ENCODE results near the gene PRR33. TPM values are rescaled to one million over a fixed set of nuclear protein-coding genes. Genes with fewer than 3 reads are reported as not detected.

Gene PRR33
- total and polyA plus RNA-seq, 2 experiments from 2014 or later: 0.29 TPM; not detected in 1

DNA sequence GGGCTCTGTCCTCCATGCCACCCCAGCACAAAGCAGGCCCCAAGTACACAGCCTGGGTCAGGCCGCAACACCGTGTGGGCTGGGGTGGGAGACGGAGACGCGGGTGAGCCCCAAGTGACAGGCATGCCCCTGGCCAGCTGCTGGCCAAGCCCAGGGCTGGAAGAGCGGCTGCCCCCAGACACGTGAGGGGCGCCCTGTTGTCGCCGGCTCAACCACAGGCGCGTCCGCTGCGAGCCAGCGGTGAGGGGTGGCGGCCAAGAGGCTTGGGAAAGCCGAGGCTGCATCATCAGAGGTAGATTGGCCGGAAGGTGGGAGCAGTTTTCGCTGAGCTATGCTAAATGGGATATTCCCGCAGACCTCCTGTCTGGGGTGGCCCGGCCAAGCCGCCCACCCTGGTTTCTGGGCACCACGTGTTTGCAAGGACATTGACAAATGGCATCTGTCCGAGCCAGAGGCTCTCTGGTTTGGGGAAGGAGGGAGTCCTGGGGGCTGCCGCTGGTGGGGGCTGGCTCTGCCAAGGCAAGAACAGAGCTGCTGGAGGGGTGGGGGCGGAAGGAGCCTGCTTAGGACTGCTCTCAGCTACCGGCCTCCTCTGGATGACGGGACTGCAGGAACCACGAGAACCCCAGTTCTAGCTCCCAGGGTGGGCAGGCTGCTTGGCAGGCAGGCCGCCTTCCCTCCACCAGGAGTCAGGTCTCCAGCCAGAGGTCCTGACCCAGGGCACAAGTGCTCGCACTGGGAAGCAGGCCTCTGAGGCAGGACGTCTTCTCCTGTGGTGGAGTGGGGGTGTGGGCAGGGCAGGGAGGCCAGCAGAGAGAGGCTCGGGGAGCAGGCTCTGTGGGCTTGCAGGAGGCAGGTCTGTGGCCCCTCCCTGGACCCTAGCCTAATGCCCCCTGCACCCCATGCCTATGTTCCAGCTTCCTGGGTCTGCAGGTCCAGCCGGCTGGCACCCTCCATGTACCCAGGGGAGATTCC is 552 bp downstream of the PRR33 start:
- H3K4me2 ChIP-seq: no peak overlapping the region
- H3K79me2 ChIP-seq: no peaks in the 10 kb centered on the region
- no peak overlapping the region for H3K27ac ChIP-seq
- DNase-seq (ENCODE audit: low spot score): no peak
- H3K4me1 ChIP-seq (ENCODE audit: insufficient read depth): no peaks in the 10 kb centered on the region
- TF ChIP-seq EZH2phosphoT487 (IDR thresholded peaks at IDR 0.05; ENCODE audit: low read depth, severe bottlenecking, unreplicated experiment): no peak
- no peak for TF ChIP-seq EZH2 (IDR thresholded peaks at IDR 0.05; ENCODE audit: borderline replicate concordance)
- 93% methylated on average over 33 of the region's 34 CpGs for WGBS (ENCODE audit: low lambda C conversion rate, missing lambda C conversion rate)
- H3K36me3 ChIP-seq (replicated peaks; ENCODE audit: insufficient read depth, low read depth): no peaks in the 10 kb centered on the region
- no peak overlapping the region for H3K4me3 ChIP-seq
- H2AFZ ChIP-seq: no peak overlapping the region
- no peaks in the 10 kb centered on the region for H3K9me2 ChIP-seq (replicated peaks; ENCODE audit: insufficient read depth)
- no peaks in the 10 kb centered on the region for H4K20me1 ChIP-seq (ENCODE audit: insufficient read depth, poor library complexity, severe bottlenecking)
- no peaks in the 10 kb centered on the region for H3K27me3 ChIP-seq
- H3K9me3 ChIP-seq (ENCODE audit: low read depth): no peaks in the 10 kb centered on the region

DNA sequence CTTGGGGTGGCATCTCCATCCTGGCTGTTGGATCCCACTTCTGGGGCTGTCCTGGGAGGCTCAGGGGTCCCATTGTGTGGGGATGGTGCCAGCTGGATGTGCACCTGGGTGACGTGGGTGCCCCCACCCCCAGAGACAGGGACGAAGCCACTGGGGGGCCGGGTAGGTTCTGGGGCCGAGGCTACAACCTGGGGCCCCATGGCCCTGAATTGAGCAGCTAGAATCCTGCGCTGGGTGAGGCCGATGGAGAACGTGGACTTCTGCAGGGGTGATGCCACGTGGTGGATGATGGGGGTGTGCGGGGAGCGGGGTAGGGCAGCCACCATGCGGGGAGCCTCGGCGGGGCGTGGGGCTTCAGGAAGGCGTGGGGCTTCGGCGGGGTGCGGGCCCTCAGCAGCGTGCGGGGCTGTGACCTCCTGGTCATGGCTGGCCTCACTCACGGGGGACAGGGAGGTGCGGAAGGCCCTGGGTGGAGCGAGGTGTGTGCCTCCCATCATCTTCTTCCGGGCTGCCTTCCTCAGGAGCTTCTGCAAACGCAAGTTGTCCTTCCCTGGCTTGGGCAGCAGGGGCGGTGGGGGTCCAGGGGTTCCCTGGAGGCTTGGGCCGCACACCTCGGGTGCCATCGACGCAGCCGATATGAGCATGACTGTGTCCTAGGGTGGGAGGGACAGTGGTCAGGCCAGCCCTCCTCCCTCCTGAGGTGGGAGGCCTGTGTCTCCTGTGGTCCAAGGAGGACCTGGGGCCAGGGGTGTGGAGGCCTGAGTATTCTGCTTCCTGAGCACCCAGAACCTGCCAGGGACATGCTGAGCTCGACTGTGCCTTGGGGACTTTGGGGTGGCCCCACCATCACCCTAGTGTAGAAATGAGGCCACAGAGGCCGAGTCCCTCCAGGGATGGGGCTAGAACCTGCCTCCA is 1.5 kb downstream of the PRR33 start:
- DNase-seq (ENCODE audit: low spot score): no peak
- no peaks in the 10 kb centered on the region for H3K9me3 ChIP-seq (ENCODE audit: low read depth)
- WGBS (ENCODE audit: low lambda C conversion rate, missing lambda C conversion rate): 94% methylated on average over 21 of the region's 33 CpGs

DNA sequence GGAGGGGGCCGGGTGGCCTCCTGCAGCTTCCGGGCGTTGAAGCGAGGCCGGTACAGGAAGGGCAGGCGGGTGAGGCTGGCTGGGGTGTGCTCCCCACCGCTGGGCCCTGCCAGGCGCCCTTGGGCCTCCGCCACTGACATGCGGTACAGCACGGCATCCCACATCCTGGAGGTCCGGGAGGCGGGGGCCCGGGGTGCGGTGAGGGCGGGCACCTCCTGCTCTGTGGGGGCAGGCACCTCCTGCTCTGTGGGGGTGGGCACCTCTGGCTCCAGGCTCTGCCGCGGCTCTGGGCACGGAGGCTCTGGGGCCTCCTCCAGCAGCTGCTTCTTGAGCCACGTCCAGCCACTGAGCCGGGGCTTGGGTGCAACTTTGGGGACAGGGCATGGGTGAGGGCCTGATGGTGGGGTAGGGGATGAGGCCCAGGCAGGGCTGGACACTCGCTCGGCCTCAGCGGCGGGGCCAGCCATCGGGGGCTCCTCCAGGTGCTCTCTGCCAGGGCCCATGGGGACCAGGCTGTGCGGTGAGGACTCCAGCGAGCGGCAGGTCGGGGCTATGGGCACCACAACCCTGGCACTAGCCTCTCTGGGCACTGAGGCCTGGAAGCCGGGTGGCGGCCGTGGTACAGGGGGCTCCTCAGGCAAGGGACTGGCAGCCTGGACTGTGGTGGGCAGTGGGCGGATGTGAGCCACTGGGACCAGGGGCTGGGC is 2.3 kb downstream of the PRR33 start:
- 97% methylated on average over 30 of the region's 34 CpGs for WGBS (ENCODE audit: low lambda C conversion rate, missing lambda C conversion rate)
- H3K4me2 ChIP-seq: no peak overlapping the region
- H3K36me3 ChIP-seq (replicated peaks; ENCODE audit: insufficient read depth, low read depth): no peaks in the 10 kb centered on the region
- H3K4me1 ChIP-seq (ENCODE audit: insufficient read depth): no peaks in the 10 kb centered on the region
- no peak overlapping the region for H3K4me3 ChIP-seq
- no peaks in the 10 kb centered on the region for H3K27me3 ChIP-seq
- H4K20me1 ChIP-seq (ENCODE audit: insufficient read depth, poor library complexity, severe bottlenecking): no peaks in the 10 kb centered on the region
- H3K9me2 ChIP-seq (replicated peaks; ENCODE audit: insufficient read depth): no peaks in the 10 kb centered on the region
- H3K27ac ChIP-seq: no peak overlapping the region
- DNase-seq (ENCODE audit: low spot score): no peak
- TF ChIP-seq EZH2phosphoT487 (IDR thresholded peaks at IDR 0.05; ENCODE audit: low read depth, severe bottlenecking, unreplicated experiment): no peak
- TF ChIP-seq EZH2 (IDR thresholded peaks at IDR 0.05; ENCODE audit: borderline replicate concordance): no peak
- no peak overlapping the region for H2AFZ ChIP-seq
- H3K9me3 ChIP-seq (ENCODE audit: low read depth): no peaks in the 10 kb centered on the region
- H3K79me2 ChIP-seq: no peaks in the 10 kb centered on the region

More for the DNA sequence above, 1.5 kb downstream of the PRR33 start:
- no peaks in the 10 kb centered on the region for H3K79me2 ChIP-seq
- no peaks in the 10 kb centered on the region for H3K4me1 ChIP-seq (ENCODE audit: insufficient read depth)
- H2AFZ ChIP-seq: no peak overlapping the region
- H3K36me3 ChIP-seq (replicated peaks; ENCODE audit: insufficient read depth, low read depth): no peaks in the 10 kb centered on the region
- no peaks in the 10 kb centered on the region for H4K20me1 ChIP-seq (ENCODE audit: insufficient read depth, poor library complexity, severe bottlenecking)
- no peak overlapping the region for H3K4me2 ChIP-seq
- H3K9me2 ChIP-seq (replicated peaks; ENCODE audit: insufficient read depth): no peaks in the 10 kb centered on the region
- TF ChIP-seq, protein P1, sequence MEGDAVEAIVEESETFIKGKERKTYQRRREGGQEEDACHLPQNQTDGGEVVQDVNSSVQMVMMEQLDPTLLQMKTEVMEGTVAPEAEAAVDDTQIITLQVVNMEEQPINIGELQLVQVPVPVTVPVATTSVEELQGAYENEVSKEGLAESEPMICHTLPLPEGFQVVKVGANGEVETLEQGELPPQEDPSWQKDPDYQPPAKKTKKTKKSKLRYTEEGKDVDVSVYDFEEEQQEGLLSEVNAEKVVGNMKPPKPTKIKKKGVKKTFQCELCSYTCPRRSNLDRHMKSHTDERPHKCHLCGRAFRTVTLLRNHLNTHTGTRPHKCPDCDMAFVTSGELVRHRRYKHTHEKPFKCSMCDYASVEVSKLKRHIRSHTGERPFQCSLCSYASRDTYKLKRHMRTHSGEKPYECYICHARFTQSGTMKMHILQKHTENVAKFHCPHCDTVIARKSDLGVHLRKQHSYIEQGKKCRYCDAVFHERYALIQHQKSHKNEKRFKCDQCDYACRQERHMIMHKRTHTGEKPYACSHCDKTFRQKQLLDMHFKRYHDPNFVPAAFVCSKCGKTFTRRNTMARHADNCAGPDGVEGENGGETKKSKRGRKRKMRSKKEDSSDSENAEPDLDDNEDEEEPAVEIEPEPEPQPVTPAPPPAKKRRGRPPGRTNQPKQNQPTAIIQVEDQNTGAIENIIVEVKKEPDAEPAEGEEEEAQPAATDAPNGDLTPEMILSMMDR (IDR thresholded peaks at IDR 0.05; ENCODE audit: poor library complexity): no peak
- TF ChIP-seq EZH2phosphoT487 (IDR thresholded peaks at IDR 0.05; ENCODE audit: low read depth, severe bottlenecking, unreplicated experiment) (no peak), EZH2 (IDR thresholded peaks at IDR 0.05; ENCODE audit: borderline replicate concordance) (no peak)
- no peaks in the 10 kb centered on the region for H3K27me3 ChIP-seq
- H3K4me3 ChIP-seq: no peak overlapping the region
- no peak overlapping the region for H3K27ac ChIP-seq

DNA sequence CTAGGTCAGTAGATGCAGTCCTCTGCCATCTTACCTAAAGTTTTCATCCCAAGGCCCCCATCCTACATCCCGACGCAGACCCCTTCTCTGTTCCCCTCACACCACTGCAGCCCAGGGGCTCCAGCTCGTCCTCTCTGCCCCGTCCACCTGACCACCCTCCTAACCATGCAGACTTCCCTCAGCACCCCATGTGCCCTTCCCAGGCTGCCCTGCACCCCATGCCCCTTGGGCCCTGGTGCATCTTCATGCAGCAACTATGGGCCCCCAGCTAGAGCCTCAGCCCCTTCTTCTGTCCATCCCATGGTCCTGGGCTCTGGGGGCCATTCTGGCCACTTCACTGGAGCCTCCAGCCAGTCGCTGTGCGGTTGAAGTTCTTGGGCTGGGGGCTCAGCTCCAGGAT is 2.9 kb downstream of the PRR33 start:
- H3K27ac ChIP-seq: no peak overlapping the region
- no peaks in the 10 kb centered on the region for H3K9me2 ChIP-seq (replicated peaks; ENCODE audit: insufficient read depth)
- WGBS (ENCODE audit: low lambda C conversion rate, missing lambda C conversion rate): 97% methylated on average over 6 of the region's 6 CpGs
- no peaks in the 10 kb centered on the region for H3K36me3 ChIP-seq (replicated peaks; ENCODE audit: insufficient read depth, low read depth)
- H3K9me3 ChIP-seq (ENCODE audit: low read depth): no peaks in the 10 kb centered on the region
- no peaks in the 10 kb centered on the region for H3K79me2 ChIP-seq
- H3K4me1 ChIP-seq (ENCODE audit: insufficient read depth): no peaks in the 10 kb centered on the region
- no peaks in the 10 kb centered on the region for H3K27me3 ChIP-seq
- H3K4me2 ChIP-seq: no peak overlapping the region
- H2AFZ ChIP-seq: no peak overlapping the region
- H4K20me1 ChIP-seq (ENCODE audit: insufficient read depth, poor library complexity, severe bottlenecking): no peaks in the 10 kb centered on the region
- DNase-seq (ENCODE audit: low spot score): no peak
- no peak for TF ChIP-seq EZH2phosphoT487 (IDR thresholded peaks at IDR 0.05; ENCODE audit: low read depth, severe bottlenecking, unreplicated experiment)
- TF ChIP-seq EZH2 (IDR thresholded peaks at IDR 0.05; ENCODE audit: borderline replicate concordance): no peak
- TF ChIP-seq, protein P1 (IDR thresholded peaks at IDR 0.05; ENCODE audit: poor library complexity): no peak
- no peak overlapping the region for H3K4me3 ChIP-seq

Measured in hepatocyte (in vitro differentiated cells).